GM19452 (cell line): ENCODE data around the gene PHACTR3.

Experiments
- ATAC-seq: cut with Tn5 transposase; IDR thresholded peaks from one replicate; pipeline ENCODE4 v1.9.1; 2021; ENCODE audit not compliant: unreplicated experiment

PHACTR3 gene

GRCh38 chr20:59725476-59726280, 121.3 kb downstream of the PHACTR3 start:
- no peak for ATAC-seq

GRCh38 chr20:59726281-59726595, 121.9 kb downstream of the PHACTR3 start:
- ATAC-seq: no peak

GRCh38 chr20:59728722-59729430, 124.5 kb downstream of the PHACTR3 start:
- ATAC-seq: no peak

- no peak for ATAC-seq
Measured at GRCh38 chr20:59729506-59729905, 125.2 kb downstream of the PHACTR3 start.

- no peak for ATAC-seq
Measured at GRCh38 chr20:59730722-59731121, 126.4 kb downstream of the PHACTR3 start.

- ATAC-seq: no peak
Measured at GRCh38 chr20:59731376-59731775, 127.0 kb downstream of the PHACTR3 start.

- no peak for ATAC-seq
Measured at GRCh38 chr20:59733351-59733750, 129.0 kb downstream of the PHACTR3 start.

GRCh38 chr20:59735486-59735885, 131.1 kb downstream of the PHACTR3 start:
- ATAC-seq: no peak

- ATAC-seq: no peak
Measured at GRCh38 chr20:59735917-59736316, 131.6 kb downstream of the PHACTR3 start.

- no peak for ATAC-seq
Measured at GRCh38 chr20:59736366-59736765, 132.0 kb downstream of the PHACTR3 start.

- ATAC-seq: no peak
Measured at GRCh38 chr20:59737073-59737666, 132.8 kb downstream of the PHACTR3 start.

GRCh38 chr20:59737816-59738215, 133.5 kb downstream of the PHACTR3 start:
- no peak for ATAC-seq

GRCh38 chr20:59738851-59739250, 134.5 kb downstream of the PHACTR3 start:
- ATAC-seq: no peak

- no peak for ATAC-seq
Measured at GRCh38 chr20:59740621-59741020, 136.3 kb downstream of the PHACTR3 start.

- ATAC-seq: no peak
Measured at GRCh38 chr20:59741073-59741472, 136.7 kb downstream of the PHACTR3 start.

GRCh38 chr20:59742351-59743095, 138.2 kb downstream of the PHACTR3 start:
- no peak for ATAC-seq

- ATAC-seq: no peak
Measured at GRCh38 chr20:59743308-59743707, 139.0 kb downstream of the PHACTR3 start.

- no peak for ATAC-seq
Measured at GRCh38 chr20:59743767-59744485, 139.6 kb downstream of the PHACTR3 start.

- no peak for ATAC-seq
Measured at GRCh38 chr20:59744756-59745155, 140.4 kb downstream of the PHACTR3 start.

GRCh38 chr20:59745201-59745600, 140.9 kb downstream of the PHACTR3 start:
- ATAC-seq: no peak

- ATAC-seq: no peak
Measured at GRCh38 chr20:59745716-59746115, 141.4 kb downstream of the PHACTR3 start.
